Upper lobe of left lung (tissue), 4 donors: ENCODE data around the gene GIN1.

Experiments
- CTCF ChIP-seq, 6 experiments: fragments of 450-650 bp in 4 of 6; fragments of 200-600 bp in 2 of 6; sonication (generic) in 2 of 6; IDR thresholded peaks; one replicate each; pipeline ENCODE4 v1.5.1; 2016 to 2019; ENCODE audit warnings: antibody characterized with exemption in 6 of 6
- POLR2A ChIP-seq, 4 donors: fragments of 450-650 bp; IDR thresholded peaks; one replicate each; pipeline ENCODE4 v1.5.1; 2016 to 2017; ENCODE audit warnings: antibody characterized with exemption in 4 of 4, mild to moderate bottlenecking in 2 of 4
- POLR2AphosphoS5 ChIP-seq, 2 donors: sonication (generic); formaldehyde crosslinking; IDR thresholded peaks; one replicate each; pipeline ENCODE4 v1.5.1; 2017; ENCODE audit warnings: antibody characterized with exemption in 2 of 2

DNA sequence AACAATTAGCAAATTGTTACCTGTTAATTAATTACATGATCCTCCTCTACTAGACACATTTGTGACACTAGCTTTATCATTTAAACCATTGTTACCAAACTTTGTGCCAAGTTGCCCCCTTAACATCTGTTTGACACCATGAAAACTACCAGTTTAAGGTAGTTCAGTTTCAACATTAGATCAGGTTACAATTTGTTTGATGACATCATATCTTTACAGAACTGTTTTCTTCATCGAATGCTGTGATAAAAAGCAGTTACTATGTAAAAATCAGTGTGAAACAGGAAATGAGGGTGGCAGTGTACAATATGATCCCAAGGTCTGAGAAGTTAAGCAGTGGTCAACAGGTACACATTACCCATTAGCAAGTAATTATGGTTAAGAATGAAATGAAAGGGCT lies 17.7 kb downstream of the GIN1 start:
- TF ChIP-seq POLR2A (IDR thresholded peaks at IDR 0.05) (no peak), CTCF (IDR thresholded peaks at IDR 0.05) (no peak), POLR2AphosphoS5 (IDR thresholded peaks at IDR 0.05) (no peak)
